ENCODE data around the gene MLH1.

DNA sequence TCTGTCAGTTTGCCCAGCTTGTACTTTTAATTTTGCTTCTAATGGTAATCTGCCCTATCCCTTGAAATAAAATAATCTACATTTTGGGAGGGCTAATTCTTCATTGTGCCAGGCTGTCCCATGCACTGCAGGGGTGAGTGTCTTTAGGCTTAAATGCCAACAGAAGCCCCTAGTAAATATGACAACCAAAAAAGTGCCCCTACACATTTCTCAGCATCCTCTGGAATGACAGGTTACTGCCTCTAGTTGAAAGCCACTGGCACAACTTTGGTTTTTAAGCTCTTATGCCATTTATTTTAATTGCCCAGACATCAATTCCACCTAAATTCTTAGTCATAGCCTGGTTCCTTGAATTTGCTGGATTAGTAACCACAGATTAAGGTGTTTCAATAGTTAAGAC, 3.8 kb upstream of the MLH1 start:
- TF ChIP-seq POLR2AphosphoS5 (IDR thresholded peaks at IDR 0.05; ENCODE audit: low read depth, low read length) = no peak
- no peak for TF ChIP-seq SIN3A (IDR thresholded peaks at IDR 0.05; ENCODE audit: borderline replicate concordance, insufficient read depth, low read length)
- no peak for TF ChIP-seq TAF1 (IDR thresholded peaks at IDR 0.05; ENCODE audit: borderline replicate concordance, insufficient read depth, low read length)
